ENCODE measurements around the gene HIP1. TPM values are rescaled to one million over a fixed set of nuclear protein-coding genes. Genes with fewer than 3 reads are reported as not detected.
A peak's percentile ranks its signal among the peaks of the same experiment; 100 is the strongest.

Gene HIP1
- total and polyA plus RNA-seq, 2 of the 4 experiments (the other 2 are of a cell fraction): 6.8 to 10.0 TPM

DNA sequence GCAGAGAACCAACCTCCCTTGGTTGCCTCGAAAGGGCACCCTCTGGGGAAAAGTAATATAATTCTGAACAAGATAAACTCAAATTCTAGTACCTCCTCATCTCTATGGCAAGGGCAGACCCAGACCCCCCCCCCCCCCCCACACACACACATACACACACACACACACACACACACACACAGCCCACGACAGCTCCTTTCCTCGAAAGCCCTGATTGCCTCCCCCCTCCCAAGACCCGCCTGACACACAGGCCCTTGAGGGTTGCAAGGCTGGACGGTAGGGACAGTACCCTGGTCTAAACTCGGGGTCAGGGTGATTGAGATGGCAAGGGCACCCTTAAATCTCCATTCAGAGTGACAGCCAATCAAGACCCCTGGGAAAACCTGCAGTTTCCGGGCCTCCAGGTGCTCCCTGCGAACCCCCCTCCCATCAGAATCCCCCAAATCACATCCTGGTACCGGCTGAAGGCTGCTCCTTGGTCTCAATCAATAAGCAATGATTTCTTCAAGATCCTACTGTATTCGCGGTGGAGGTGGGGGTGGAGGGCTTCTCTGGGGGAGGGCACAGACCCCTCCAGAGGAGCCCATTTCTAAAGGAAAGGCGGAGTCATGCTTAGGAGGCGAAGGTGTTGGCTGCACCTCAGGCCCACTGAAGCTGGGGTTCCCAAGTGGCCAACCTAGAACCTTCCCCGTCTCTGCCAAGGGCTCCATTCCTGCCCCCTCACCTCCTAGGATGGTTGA is 100.7 kb downstream of the HIP1 start:
- BruUV-seq (replicated peaks): no TSS peak
- Histone ChIP-seq H2BK15ac (ENCODE audit: low read depth, low read length) (no peak overlapping the region), H3K18ac (ENCODE audit: low read depth, low read length) (no peak overlapping the region), H4K8ac (ENCODE audit: low read depth in 2 of 2, low read length in 2 of 2) (peak overlapping the region in 1 of 2 experiments; percentile 2; a peak in 2 of 4 replicates), H3K4me2 (ENCODE audit: low read depth, low read length) (peak overlapping the region; percentile 98), H3K9me3 (ENCODE audit: control insufficient read depth, insufficient read depth, low read length) (no peaks in the 10 kb centered on the region), H3K9me1 (ENCODE audit: insufficient read depth, low read length) (no peaks in the 10 kb centered on the region), H3K27me3 (ENCODE audit: control insufficient read depth, insufficient read depth, low read length) (no peaks in the 10 kb centered on the region), H2BK5ac (ENCODE audit: low read depth, low read length, poor library complexity, severe bottlenecking) (no peak overlapping the region), H3K4ac (ENCODE audit: low read depth, low read length) (peak overlapping the region; percentile 29; the same call in 1 of the 2 replicates), H3K36me3 (ENCODE audit: control insufficient read depth, insufficient read depth, low read length) (no peaks in the 10 kb centered on the region), H3K14ac (replicated peaks; ENCODE audit: low read depth, low read length) (0 out of 2 replicates have a peak overlapping the region, but pooled peaks have one; percentile 52), H4K5ac (ENCODE audit: low read depth, low read length) (no peak overlapping the region), H2AK5ac (ENCODE audit: low read depth, low read length) (peak overlapping the region; percentile 90), H3K79me1 (ENCODE audit: low read depth in 1 of 2, low read length in 2 of 2) (peaks cover 30 to 38% of the 10 kb centered on the region in 2 experiments), H4K20me1 (ENCODE audit: insufficient read depth, low read length) (no peaks in the 10 kb centered on the region), H4K91ac (ENCODE audit: insufficient read depth, low read depth, low read length) (no peak overlapping the region), H3K4me1 (ENCODE audit: control insufficient read depth, insufficient read depth, low read length) (peaks cover 10% of the 10 kb centered on the region; the same call in 1 of the 2 replicates), H2AFZ (replicated peaks; ENCODE audit: low read length, poor library complexity) (peak overlapping the region; percentile 88), H3K56ac (ENCODE audit: extremely low read depth, insufficient read depth, low read length) (no peak overlapping the region), H2AK9ac (replicated peaks; ENCODE audit: low read depth, low read length, poor library complexity) (peak overlapping the region; percentile 83), H3K27ac (ENCODE audit: insufficient read depth, low read length) (no peak overlapping the region; the same call in 1 of the 2 replicates), H2BK20ac (ENCODE audit: low read depth, low read length) (no peak overlapping the region), H2BK120ac (ENCODE audit: low read depth, low read length) (peak overlapping the region; percentile 53; the same call in 1 of the 2 replicates), H3K9ac (ENCODE audit: low read depth, low read length) (peak overlapping the region; percentile 55), H3K4me3 (ENCODE audit: insufficient read depth, low read depth, low read length) (peak overlapping the region; percentile 45), H3K23ac (ENCODE audit: low read depth, low read length) (peak overlapping the region; percentile 91)
- dilution Hi-C loops (cut with HindIII; ENCODE audit: low sequenced_read_pairs, unreplicated experiment): no loop called here
- TF ChIP-seq NFE2L2 (IDR thresholded peaks at IDR 0.05; ENCODE audit: low read depth, low read length) (no peak), BHLHE40 (IDR thresholded peaks at IDR 0.05; ENCODE audit: low read depth, low read length) (no peak), RFX5 (IDR thresholded peaks at IDR 0.05; ENCODE audit: low read depth, low read length) (no peak), CEBPB (IDR thresholded peaks at IDR 0.05; ENCODE audit: low read depth, low read length) (no peak), POLR2A (IDR thresholded peaks at IDR 0.05; ENCODE audit: low read depth, low read length) (no peak), MAZ (IDR thresholded peaks at IDR 0.05; ENCODE audit: borderline replicate concordance, low read depth, low read length) (no peak), RCOR1 (IDR thresholded peaks at IDR 0.05; ENCODE audit: insufficient replicate concordance, low read length) (no peak), FOS (IDR thresholded peaks at IDR 0.05; ENCODE audit: low read depth, low read length) (no peak), CHD1 (IDR thresholded peaks at IDR 0.05; ENCODE audit: low read depth, low read length) (no peak)
- TF ChIP-seq, protein P1, sequence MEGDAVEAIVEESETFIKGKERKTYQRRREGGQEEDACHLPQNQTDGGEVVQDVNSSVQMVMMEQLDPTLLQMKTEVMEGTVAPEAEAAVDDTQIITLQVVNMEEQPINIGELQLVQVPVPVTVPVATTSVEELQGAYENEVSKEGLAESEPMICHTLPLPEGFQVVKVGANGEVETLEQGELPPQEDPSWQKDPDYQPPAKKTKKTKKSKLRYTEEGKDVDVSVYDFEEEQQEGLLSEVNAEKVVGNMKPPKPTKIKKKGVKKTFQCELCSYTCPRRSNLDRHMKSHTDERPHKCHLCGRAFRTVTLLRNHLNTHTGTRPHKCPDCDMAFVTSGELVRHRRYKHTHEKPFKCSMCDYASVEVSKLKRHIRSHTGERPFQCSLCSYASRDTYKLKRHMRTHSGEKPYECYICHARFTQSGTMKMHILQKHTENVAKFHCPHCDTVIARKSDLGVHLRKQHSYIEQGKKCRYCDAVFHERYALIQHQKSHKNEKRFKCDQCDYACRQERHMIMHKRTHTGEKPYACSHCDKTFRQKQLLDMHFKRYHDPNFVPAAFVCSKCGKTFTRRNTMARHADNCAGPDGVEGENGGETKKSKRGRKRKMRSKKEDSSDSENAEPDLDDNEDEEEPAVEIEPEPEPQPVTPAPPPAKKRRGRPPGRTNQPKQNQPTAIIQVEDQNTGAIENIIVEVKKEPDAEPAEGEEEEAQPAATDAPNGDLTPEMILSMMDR (conservative IDR thresholded peaks at IDR 0.05; ENCODE audit: low read depth, low read length): no peak
- TF ChIP-seq, protein P2, sequence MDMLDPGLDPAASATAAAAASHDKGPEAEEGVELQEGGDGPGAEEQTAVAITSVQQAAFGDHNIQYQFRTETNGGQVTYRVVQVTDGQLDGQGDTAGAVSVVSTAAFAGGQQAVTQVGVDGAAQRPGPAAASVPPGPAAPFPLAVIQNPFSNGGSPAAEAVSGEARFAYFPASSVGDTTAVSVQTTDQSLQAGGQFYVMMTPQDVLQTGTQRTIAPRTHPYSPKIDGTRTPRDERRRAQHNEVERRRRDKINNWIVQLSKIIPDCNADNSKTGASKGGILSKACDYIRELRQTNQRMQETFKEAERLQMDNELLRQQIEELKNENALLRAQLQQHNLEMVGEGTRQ (IDR thresholded peaks at IDR 0.05; ENCODE audit: low read depth, low read length): no peak
- POLR2A ChIA-PET (ENCODE audit: unreplicated experiment): no interaction called here
- ATAC-seq (ENCODE audit: low read depth) (no peak), DNase-seq (no peak)
- 37% methylated on average over 5 of the region's 14 CpGs; no CpG with 5 or more reads in 1 of the 2 experiments for WGBS, 2 experiments (ENCODE audit: extremely low coverage in 2 of 2, insufficient read length in 1 of 2)
- intact Hi-C loops (cut with micrococcal nuclease): no loop called here
- in situ Hi-C loops (cut with MboI; ENCODE audit: low sequenced_read_pairs): no loop called here
- CTCF ChIA-PET: no interaction called here
